Nephron (organoid): ENCODE measurements around the gene CCDC51.

Experiments
- H3K27ac Mint-ChIP-seq, 3 experiments: 2 replicates each; pipeline ENCODE4 v1.8.0; 2020; ENCODE audit warnings: mixed read lengths in 3 of 3, mild to moderate bottlenecking in 2 of 3, moderate library complexity in 1 of 3
- H3K27me3 Mint-ChIP-seq: 2 replicates; pipeline ENCODE4 v1.8.0; 2021; ENCODE audit warnings: low read depth, mild to moderate bottlenecking, moderate library complexity, mixed read lengths
- H3K36me3 Mint-ChIP-seq: 2 replicates; pipeline ENCODE4 v1.8.0; 2020; ENCODE audit warnings: low read depth, mixed read lengths
- H3K4me1 Mint-ChIP-seq: 2 replicates; pipeline ENCODE4 v1.8.0; 2020; ENCODE audit warnings: mixed read lengths
- H3K4me3 Mint-ChIP-seq, 3 experiments: 2 replicates each; pipeline ENCODE4 v1.8.0; 2020; ENCODE audit warnings: mild to moderate bottlenecking in 3 of 3, mixed read lengths in 3 of 3, moderate library complexity in 2 of 3
- H3K9me3 Mint-ChIP-seq: 2 replicates; pipeline ENCODE4 v1.8.0; 2020; ENCODE audit warnings: mixed read lengths
- CTCF ChIP-seq, 3 experiments: fragments of 200-600 bp; sonication (generic); IDR thresholded peaks; one replicate each; pipeline ENCODE4 v1.5.0; 2021; ENCODE audit warnings: antibody characterized with exemption in 3 of 3; ENCODE audit not compliant: unreplicated experiment in 3 of 3

The CCDC51 gene

DNA sequence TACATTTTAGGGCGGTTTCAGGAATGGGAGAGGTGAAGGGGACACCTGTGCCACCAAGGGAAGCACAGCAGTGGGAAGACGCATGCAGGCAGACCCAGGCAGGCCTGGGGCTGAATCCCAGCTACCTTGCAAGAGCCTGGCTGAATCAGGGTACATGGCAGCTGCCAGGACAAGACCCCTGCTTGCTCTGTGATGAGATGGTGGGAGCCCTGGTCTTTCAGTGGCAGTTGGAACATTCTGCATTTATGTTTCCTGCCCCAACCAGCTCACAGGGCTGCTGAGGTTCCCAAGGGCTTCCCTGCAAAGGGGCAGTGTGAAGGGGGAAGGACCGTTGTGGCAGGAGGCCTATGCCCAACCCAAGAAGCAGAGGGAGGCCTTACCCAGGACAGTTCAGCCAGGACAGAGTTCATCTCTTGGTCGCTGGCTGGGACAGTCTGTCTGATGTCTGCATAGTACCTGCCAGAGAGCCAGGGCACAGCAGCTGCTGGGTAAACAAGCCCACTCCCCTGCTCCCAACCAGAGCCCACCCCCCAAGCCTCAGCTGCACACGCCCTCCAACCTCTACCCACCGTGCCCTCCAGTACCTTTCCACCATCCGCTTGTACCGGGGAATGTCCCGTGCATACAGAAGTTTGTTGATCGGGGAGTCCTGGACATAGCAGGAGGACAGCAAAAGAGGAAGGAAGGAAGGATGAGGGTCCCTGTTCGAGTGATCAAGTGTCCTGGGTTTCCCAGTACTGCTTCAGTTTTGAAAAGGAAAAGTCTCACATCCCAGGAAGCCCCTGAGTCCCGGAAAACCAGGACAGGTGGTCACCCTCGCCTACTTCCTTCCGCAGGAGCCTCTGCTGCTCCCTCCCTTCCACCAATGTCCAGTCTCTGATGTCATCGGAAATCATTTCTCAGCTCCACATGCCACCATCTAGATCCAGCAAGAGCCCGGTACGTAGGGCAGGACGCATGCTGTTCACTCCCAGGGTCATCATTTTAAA is 33.2 kb downstream of the CCDC51 start:
- H3K9me3 Mint-ChIP-seq, result no peaks in the 10 kb centered on the region
- TF ChIP-seq CTCF (IDR thresholded peaks at IDR 0.05; ENCODE audit: unreplicated experiment in 3 of 3), result no peak
- H3K36me3 Mint-ChIP-seq, result peaks cover 37% of the 10 kb centered on the region

GRCh38 chr3:48405971-48406370 is 33.9 kb downstream of the CCDC51 start:
- no peaks in the 10 kb centered on the region for H3K9me3 Mint-ChIP-seq
- no peaks in the 10 kb centered on the region for H3K27me3 Mint-ChIP-seq
- H3K36me3 Mint-ChIP-seq, result peaks cover 36% of the 10 kb centered on the region
- no peak overlapping the region for H3K27ac Mint-ChIP-seq
- no peak for TF ChIP-seq CTCF (IDR thresholded peaks at IDR 0.05; ENCODE audit: unreplicated experiment in 3 of 3)
- H3K4me1 Mint-ChIP-seq, result no peaks in the 10 kb centered on the region
- no peak overlapping the region for H3K4me3 Mint-ChIP-seq

More for the DNA sequence above, 33.2 kb downstream of the CCDC51 start:
- no peak overlapping the region for H3K4me3 Mint-ChIP-seq
- H3K27ac Mint-ChIP-seq, result no peak overlapping the region
- no peaks in the 10 kb centered on the region for H3K4me1 Mint-ChIP-seq
- no peaks in the 10 kb centered on the region for H3K27me3 Mint-ChIP-seq

DNA sequence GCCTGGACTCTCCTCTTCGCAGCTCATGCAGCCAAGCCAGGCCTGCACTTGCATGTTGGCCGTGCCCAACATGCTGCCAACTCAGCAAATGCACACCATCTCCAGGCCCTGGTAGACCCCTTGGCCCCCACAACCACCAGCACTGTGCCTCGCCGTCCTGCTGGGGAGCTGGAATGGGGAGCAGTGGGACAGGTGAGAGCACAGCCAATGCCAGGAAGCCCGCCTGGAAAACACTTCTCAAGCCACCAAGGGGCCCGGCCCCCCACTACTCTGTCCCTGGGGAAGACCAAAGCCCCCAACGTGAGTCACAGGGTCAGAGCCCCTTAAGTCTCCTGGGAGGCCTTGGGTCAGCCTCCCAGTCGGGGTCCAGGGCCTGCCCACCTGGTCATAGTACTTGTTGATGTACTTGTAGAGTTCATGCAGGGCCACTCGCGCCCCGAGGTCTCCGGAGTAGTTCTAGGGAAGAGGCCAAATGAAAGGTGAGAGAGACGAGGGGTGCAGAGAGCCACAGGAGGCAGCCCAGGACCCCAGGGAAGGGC is 34.5 kb downstream of the CCDC51 start:
- Mint-ChIP-seq H3K36me3 (peaks cover 35% of the 10 kb centered on the region), H3K4me1 (no peaks in the 10 kb centered on the region), H3K27me3 (no peaks in the 10 kb centered on the region), H3K27ac (no peak overlapping the region), H3K9me3 (no peaks in the 10 kb centered on the region), H3K4me3 (no peak overlapping the region)
- no peak for TF ChIP-seq CTCF (IDR thresholded peaks at IDR 0.05; ENCODE audit: unreplicated experiment in 3 of 3)

GRCh38 chr3:48404440-48405342 is 35.2 kb downstream of the CCDC51 start:
- Mint-ChIP-seq H3K9me3 (no peaks in the 10 kb centered on the region), H3K27ac (no peak overlapping the region), H3K4me1 (no peaks in the 10 kb centered on the region), H3K27me3 (no peaks in the 10 kb centered on the region), H3K36me3 (peaks cover 31% of the 10 kb centered on the region), H3K4me3 (no peak overlapping the region)
- TF ChIP-seq CTCF (IDR thresholded peaks at IDR 0.05; ENCODE audit: unreplicated experiment in 3 of 3), result no peak

DNA sequence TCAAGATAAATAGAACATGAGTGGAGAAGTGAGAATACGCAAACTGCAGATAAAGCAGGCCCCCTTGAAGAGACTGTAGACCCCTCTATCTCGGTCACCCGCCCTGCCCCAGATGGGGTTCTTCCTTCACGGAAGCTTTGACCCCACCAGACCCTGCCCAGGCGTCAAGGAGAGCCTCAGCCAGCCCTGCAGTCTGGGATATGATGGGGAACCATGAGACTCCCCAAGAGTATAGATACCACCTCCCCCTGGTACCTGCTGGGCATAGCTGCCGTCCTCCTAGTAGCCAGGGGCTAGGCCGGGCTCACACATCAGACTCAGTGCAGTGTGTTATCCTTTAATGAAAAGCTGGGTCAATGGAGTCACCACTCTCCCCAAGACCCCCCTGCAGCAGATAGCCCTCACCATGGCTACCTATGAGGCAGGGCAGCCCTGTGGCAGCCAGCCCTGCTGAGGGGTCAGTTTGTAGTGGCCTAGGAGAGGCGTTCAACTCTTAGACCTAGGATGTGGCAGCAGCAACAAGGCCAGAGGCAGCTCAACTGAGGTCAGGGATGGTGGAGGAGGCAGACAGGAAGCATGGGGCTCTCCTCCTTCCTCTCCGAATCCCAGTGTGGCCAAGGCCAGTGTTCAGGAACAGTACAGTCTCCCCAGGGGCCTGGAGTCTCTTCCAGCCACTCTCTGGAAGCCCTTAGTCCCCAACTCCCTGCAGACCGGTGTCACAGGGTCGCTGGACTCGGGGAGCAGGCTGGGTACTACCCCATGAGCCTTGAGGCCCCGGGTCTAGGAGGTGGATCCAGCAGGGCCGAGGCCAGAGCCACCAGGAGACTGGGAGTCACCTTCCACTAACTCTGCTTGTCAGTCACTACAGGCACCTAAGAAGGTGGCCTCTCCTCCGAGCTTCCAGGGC is 36.1 kb downstream of the CCDC51 start:
- no peak overlapping the region for H3K4me3 Mint-ChIP-seq
- H3K4me1 Mint-ChIP-seq, result no peaks in the 10 kb centered on the region
- peaks cover 24% of the 10 kb centered on the region for H3K36me3 Mint-ChIP-seq
- H3K27me3 Mint-ChIP-seq, result no peaks in the 10 kb centered on the region
- no peak for TF ChIP-seq CTCF (IDR thresholded peaks at IDR 0.05; ENCODE audit: unreplicated experiment in 3 of 3)
- H3K27ac Mint-ChIP-seq, result no peak overlapping the region
- no peaks in the 10 kb centered on the region for H3K9me3 Mint-ChIP-seq
